ENCODE measurements around the gene LRP3. TPM values are rescaled to one million over a fixed set of nuclear protein-coding genes. Genes with fewer than 3 reads are reported as not detected.
"Not testable (repeated sequence)": the region's sequence is repeated elsewhere in the genome, so short reads cannot be mapped to it uniquely, and the experiment has no call there.

The LRP3 gene, protein sequence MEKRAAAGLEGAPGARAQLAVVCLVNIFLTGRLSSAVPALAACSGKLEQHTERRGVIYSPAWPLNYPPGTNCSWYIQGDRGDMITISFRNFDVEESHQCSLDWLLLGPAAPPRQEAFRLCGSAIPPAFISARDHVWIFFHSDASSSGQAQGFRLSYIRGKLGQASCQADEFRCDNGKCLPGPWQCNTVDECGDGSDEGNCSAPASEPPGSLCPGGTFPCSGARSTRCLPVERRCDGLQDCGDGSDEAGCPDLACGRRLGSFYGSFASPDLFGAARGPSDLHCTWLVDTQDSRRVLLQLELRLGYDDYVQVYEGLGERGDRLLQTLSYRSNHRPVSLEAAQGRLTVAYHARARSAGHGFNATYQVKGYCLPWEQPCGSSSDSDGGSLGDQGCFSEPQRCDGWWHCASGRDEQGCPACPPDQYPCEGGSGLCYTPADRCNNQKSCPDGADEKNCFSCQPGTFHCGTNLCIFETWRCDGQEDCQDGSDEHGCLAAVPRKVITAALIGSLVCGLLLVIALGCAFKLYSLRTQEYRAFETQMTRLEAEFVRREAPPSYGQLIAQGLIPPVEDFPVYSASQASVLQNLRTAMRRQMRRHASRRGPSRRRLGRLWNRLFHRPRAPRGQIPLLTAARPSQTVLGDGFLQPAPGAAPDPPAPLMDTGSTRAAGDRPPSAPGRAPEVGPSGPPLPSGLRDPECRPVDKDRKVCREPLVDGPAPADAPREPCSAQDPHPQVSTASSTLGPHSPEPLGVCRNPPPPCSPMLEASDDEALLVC
- under 1 TPM; 0.37 TPM for total RNA-seq

GRCh38 chr19:33193865-33194362 is at the start of gene LRP3:
LRP3 (plus strand) TSS chr19:33194330; CDS start chr19:33194786, 456 bp downstream.
- peak; percentile 19 for ATAC-seq
- Mint-ChIP-seq H3K27me3 (peaks cover 37% of the 10 kb centered on the region), H3K4me3 (peak within 1 kb of the TSS; percentile 33), H3K9me3 (ENCODE audit: low read depth) (no peaks in the 10 kb centered on the region), H3K27ac (no peak within 1 kb of the TSS), H3K36me3 (ENCODE audit: low read depth) (no peaks in the 10 kb centered on the region), H3K4me1 (no peaks in the 10 kb centered on the region)
- intact Hi-C loops (cut with DNase I, micrococcal nuclease) = no loop called here
- ChIA-PET CTCF (interaction anchor here (1.7 kb wide), 1 partner anchor 10 kb away, joined by 5 read pairs; no protein-coding TSS in a partner anchor), POLR2A (no interaction called here)
- DNase-seq = no peak

DNA sequence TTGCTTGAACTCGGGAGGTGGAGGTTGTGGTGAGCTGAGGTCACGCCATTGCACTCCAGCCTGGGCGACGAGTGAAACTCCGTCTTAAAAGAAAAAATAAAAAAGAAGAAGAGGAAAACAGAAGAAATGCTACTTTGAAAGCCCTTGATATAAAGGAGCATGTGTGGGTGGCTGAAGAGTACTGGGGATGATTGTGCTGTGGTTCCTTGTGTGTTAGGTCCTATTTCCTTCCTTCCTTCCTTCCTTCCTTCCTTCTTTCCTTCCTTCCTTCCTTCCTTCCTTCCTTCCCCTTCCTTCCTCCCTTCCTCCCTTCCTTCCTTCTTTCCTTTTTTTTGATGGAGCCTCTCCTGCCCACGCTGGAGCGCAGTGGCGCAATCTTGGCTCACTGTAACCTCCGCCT is 47.9 kb upstream of the LRP3 start:
- Mint-ChIP-seq H3K27me3 (no peaks in the 10 kb centered on the region), H3K36me3 (ENCODE audit: low read depth) (no peaks in the 10 kb centered on the region), H3K4me3 (no peak overlapping the region), H3K9me3 (ENCODE audit: low read depth) (no peaks in the 10 kb centered on the region), H3K4me1 (peaks cover 4% of the 10 kb centered on the region), H3K27ac (no peak overlapping the region)
- DNase-seq (no peak), ATAC-seq (no peak)
- intact Hi-C loops (cut with DNase I, micrococcal nuclease) = loop anchor here in 1 of 2 experiments (10.0 kb wide), 1 partner anchor 259 kb away; no protein-coding TSS in a partner anchor
- ChIA-PET POLR2A (no interaction called here), CTCF (interaction anchor here (1.4 to 2.9 kb wide), 2 partner anchors 20 to 38 kb away, joined by 3 to 8 read pairs; no protein-coding TSS in a partner anchor)

- H3K9me3 Mint-ChIP-seq (ENCODE audit: low read depth) = no peaks in the 10 kb centered on the region
- intact Hi-C loops (cut with DNase I, micrococcal nuclease) = loop anchor here in 1 of 2 experiments (10.0 kb wide), 1 partner anchor 257 kb away; no protein-coding TSS in a partner anchor
- no peaks in the 10 kb centered on the region for H3K36me3 Mint-ChIP-seq (ENCODE audit: low read depth)
- no peak overlapping the region for H3K4me3 Mint-ChIP-seq
- CTCF ChIA-PET = interaction anchor here (1.6 to 2.9 kb wide), 2 partner anchors 25 to 37 kb away, joined by 4 to 8 read pairs; no protein-coding TSS in a partner anchor
- H3K4me1 Mint-ChIP-seq = peaks cover 4% of the 10 kb centered on the region
- ATAC-seq (no peak), DNase-seq (no peak)
- H3K27me3 Mint-ChIP-seq = no peaks in the 10 kb centered on the region
- H3K27ac Mint-ChIP-seq = no peak overlapping the region
- POLR2A ChIA-PET = no interaction called here
These were observed 46.6 kb upstream of the LRP3 start for GRCh38 chr19:33147538-33147937.

- H3K27ac Mint-ChIP-seq = no peak overlapping the region
- intact Hi-C loops (cut with DNase I, micrococcal nuclease) = no loop called here
- no peaks in the 10 kb centered on the region for H3K27me3 Mint-ChIP-seq
- H3K4me1 Mint-ChIP-seq = no peaks in the 10 kb centered on the region
- POLR2A ChIA-PET = no interaction called here
- no peaks in the 10 kb centered on the region for H3K9me3 Mint-ChIP-seq (ENCODE audit: low read depth)
- CTCF ChIA-PET = interaction anchor here (1.7 kb wide), 1 partner anchor 33 kb away, joined by 5 read pairs; no protein-coding TSS in a partner anchor
- H3K4me3 Mint-ChIP-seq = no peak overlapping the region
- DNase-seq (no peak), ATAC-seq (no peak)
- H3K36me3 Mint-ChIP-seq (ENCODE audit: low read depth) = no peaks in the 10 kb centered on the region
These were observed 43.1 kb upstream of the LRP3 start for GRCh38 chr19:33150852-33151518.

DNA sequence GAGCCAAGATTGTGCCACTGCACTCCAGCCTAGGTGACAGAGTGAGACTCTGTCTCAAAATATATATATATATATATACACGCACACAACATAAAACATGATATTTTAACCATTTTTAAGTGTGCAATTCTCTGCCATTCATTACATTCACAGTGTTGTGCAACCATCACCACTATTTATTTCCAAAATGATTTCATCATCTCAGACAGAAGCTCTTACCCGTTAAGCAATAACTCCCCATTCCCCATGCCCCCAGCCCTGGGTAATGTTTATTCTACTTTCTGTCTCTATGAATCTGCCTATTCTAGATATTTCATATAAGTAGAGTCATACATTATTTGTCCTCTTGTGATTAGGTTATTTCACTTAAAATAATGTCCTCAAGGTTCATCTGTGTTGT is 42.0 kb upstream of the LRP3 start:
- H3K4me1 Mint-ChIP-seq = no peaks in the 10 kb centered on the region
- H3K36me3 Mint-ChIP-seq (ENCODE audit: low read depth) = no peaks in the 10 kb centered on the region
- no peak for DNase-seq
- no peaks in the 10 kb centered on the region for H3K9me3 Mint-ChIP-seq (ENCODE audit: low read depth)
- no peak for ATAC-seq
- intact Hi-C loops (cut with DNase I, micrococcal nuclease) = no loop called here
- ChIA-PET POLR2A (no interaction called here), CTCF (interaction anchor here (0.6 to 1.8 kb wide), 3 partner anchors 8 to 32 kb away, joined by 3 to 5 read pairs (median 5); no protein-coding TSS in a partner anchor)
- no peak overlapping the region for H3K4me3 Mint-ChIP-seq
- no peak overlapping the region for H3K27ac Mint-ChIP-seq
- H3K27me3 Mint-ChIP-seq = no peaks in the 10 kb centered on the region

DNA sequence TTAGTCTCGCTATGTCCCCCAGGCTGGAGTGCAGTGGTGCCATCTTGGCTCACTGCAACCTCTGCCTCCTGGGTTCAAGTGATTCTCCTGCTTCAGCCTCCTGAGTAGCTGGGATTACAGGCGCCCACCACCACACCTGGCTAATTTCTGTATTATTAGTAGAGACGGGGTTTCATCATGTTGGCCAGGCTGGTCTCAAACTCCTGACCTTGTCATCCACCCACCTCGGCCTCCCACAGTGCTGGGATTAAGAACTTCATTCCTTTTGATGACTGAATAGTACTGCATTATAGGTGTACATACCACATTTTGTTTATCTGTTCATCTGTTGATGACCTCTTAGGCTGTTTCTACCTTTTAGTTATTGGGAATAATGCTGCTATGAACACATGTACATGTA is 41.5 kb upstream of the LRP3 start:
- CTCF ChIA-PET = interaction anchor here (1.3 to 1.8 kb wide), 2 partner anchors 8 to 32 kb away, joined by 3 to 5 read pairs; no protein-coding TSS in a partner anchor
- H3K36me3 Mint-ChIP-seq (ENCODE audit: low read depth); H3K4me1 Mint-ChIP-seq; ATAC-seq; POLR2A ChIA-PET; H3K9me3 Mint-ChIP-seq (ENCODE audit: low read depth); H3K4me3 Mint-ChIP-seq; intact Hi-C loops (cut with DNase I, micrococcal nuclease); H3K27ac Mint-ChIP-seq; H3K27me3 Mint-ChIP-seq; DNase-seq: not testable (repeated sequence)

DNA sequence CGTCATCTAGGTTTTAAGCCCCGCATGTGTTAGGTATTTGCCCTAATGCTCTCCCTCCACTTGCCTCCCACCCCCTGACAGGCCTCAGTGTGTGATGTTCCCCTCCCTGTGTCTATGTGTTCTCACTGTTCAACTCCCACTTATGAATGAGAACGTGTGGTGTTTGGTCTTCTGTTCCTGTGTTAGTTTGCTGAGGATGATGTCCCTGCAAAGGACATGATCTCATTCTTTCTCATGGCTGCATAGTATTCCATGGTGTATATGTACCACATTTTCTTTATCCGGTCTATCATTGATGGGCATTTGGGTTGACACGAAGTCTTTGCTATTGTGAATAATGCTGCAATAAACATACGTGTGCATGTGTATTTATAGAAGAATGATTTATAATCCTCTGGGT is 39.8 kb upstream of the LRP3 start:
- H3K4me1 Mint-ChIP-seq = peaks cover 11% of the 10 kb centered on the region
- DNase-seq; H3K27me3 Mint-ChIP-seq; H3K27ac Mint-ChIP-seq; ATAC-seq; CTCF ChIA-PET; H3K9me3 Mint-ChIP-seq (ENCODE audit: low read depth); intact Hi-C loops (cut with DNase I, micrococcal nuclease); POLR2A ChIA-PET; H3K4me3 Mint-ChIP-seq; H3K36me3 Mint-ChIP-seq (ENCODE audit: low read depth): not testable (repeated sequence)

GRCh38 chr19:33156334-33156733 is 37.8 kb upstream of the LRP3 start:
- H3K4me3 Mint-ChIP-seq = no peak overlapping the region
- H3K9me3 Mint-ChIP-seq (ENCODE audit: low read depth) = no peaks in the 10 kb centered on the region
- ATAC-seq (no peak), DNase-seq (no peak)
- CTCF ChIA-PET = interaction anchor here (0.6 to 5.9 kb wide), 4 partner anchors 28 to 507 kb away, joined by 3 to 31 read pairs (median 4); no protein-coding TSS in a partner anchor
- H3K27ac Mint-ChIP-seq = no peak overlapping the region
- no peaks in the 10 kb centered on the region for H3K27me3 Mint-ChIP-seq
- H3K36me3 Mint-ChIP-seq (ENCODE audit: low read depth) = no peaks in the 10 kb centered on the region
- intact Hi-C loops (cut with DNase I, micrococcal nuclease) = no loop called here
- POLR2A ChIA-PET = no interaction called here
- peaks cover 28% of the 10 kb centered on the region for H3K4me1 Mint-ChIP-seq

- ChIA-PET POLR2A (no interaction called here), CTCF (interaction anchor here (0.6 to 5.9 kb wide), 8 partner anchors 11 to 1565 kb away, joined by 3 to 31 read pairs (median 4); no protein-coding TSS in a partner anchor)
- intact Hi-C loops (cut with DNase I, micrococcal nuclease) = no loop called here
- H3K27me3 Mint-ChIP-seq = no peaks in the 10 kb centered on the region
- H3K27ac Mint-ChIP-seq = no peak overlapping the region
- ATAC-seq = no peak
- H3K4me1 Mint-ChIP-seq = peaks cover 34% of the 10 kb centered on the region
- no peak for DNase-seq
- no peak overlapping the region for H3K4me3 Mint-ChIP-seq
- no peaks in the 10 kb centered on the region for H3K36me3 Mint-ChIP-seq (ENCODE audit: low read depth)
- H3K9me3 Mint-ChIP-seq (ENCODE audit: low read depth) = no peaks in the 10 kb centered on the region
These were observed 36.2 kb upstream of the LRP3 start for GRCh38 chr19:33157906-33158305.

GRCh38 chr19:33158365-33158764 is 35.8 kb upstream of the LRP3 start:
- CTCF ChIA-PET = interaction anchor here (0.6 to 5.9 kb wide), 9 partner anchors 10 to 1565 kb away, joined by 3 to 31 read pairs (median 4); no protein-coding TSS in a partner anchor
- Mint-ChIP-seq H3K36me3 (ENCODE audit: low read depth) (no peaks in the 10 kb centered on the region), H3K27ac (no peak overlapping the region), H3K4me3 (no peak overlapping the region), H3K27me3 (no peaks in the 10 kb centered on the region), H3K9me3 (ENCODE audit: low read depth) (no peaks in the 10 kb centered on the region), H3K4me1 (peaks cover 34% of the 10 kb centered on the region)
- POLR2A ChIA-PET = no interaction called here
- intact Hi-C loops (cut with DNase I, micrococcal nuclease) = no loop called here
- no peak for ATAC-seq
- no peak for DNase-seq

- no peak overlapping the region for H3K4me3 Mint-ChIP-seq
- H3K4me1 Mint-ChIP-seq = peaks cover 34% of the 10 kb centered on the region
- intact Hi-C loops (cut with DNase I, micrococcal nuclease) = no loop called here
- no peak for DNase-seq
- H3K9me3 Mint-ChIP-seq (ENCODE audit: low read depth) = no peaks in the 10 kb centered on the region
- H3K27ac Mint-ChIP-seq = no peak overlapping the region
- H3K36me3 Mint-ChIP-seq (ENCODE audit: low read depth) = no peaks in the 10 kb centered on the region
- CTCF ChIA-PET = interaction anchor here (0.8 to 5.9 kb wide), 5 partner anchors 15 to 36 kb away, joined by 3 to 31 read pairs (median 8); no protein-coding TSS in a partner anchor
- POLR2A ChIA-PET = interaction anchor here (0.6 kb wide), 1 partner anchor 121 kb away, joined by 3 read pairs; no protein-coding TSS in a partner anchor
- H3K27me3 Mint-ChIP-seq = no peaks in the 10 kb centered on the region
- ATAC-seq = no peak
These were observed 35.0 kb upstream of the LRP3 start for GRCh38 chr19:33159149-33159548.

Data from activated CD4-positive, alpha-beta T cell treated with anti-CD3 and anti-CD28 coated beads for 36 hours (primary cell).